Trophoblast cell (in vitro differentiated cells and primary cell): ENCODE data around the gene NUP205.

ENCODE experiments used
- DNase-seq, 2 donors: peaks; one replicate each; pipeline ENCODE4 v3.0.0-alpha.2; 2016
- H2AFZ ChIP-seq: 2 replicates; pipeline ENCODE4 v1.6.1; 2013; ENCODE audit warnings: low read length, moderate library complexity, mild to moderate bottlenecking; ENCODE audit not compliant: insufficient read depth, poor library complexity
- H2AK5ac ChIP-seq: 2 replicates; pipeline ENCODE4 v1.6.1; 2013; ENCODE audit warnings: mild to moderate bottlenecking, low read length
- H2BK120ac ChIP-seq: 2 replicates; pipeline ENCODE4 v1.6.1; 2013; ENCODE audit warnings: low read length, mild to moderate bottlenecking, moderate library complexity; ENCODE audit not compliant: insufficient read depth, poor library complexity
- H2BK12ac ChIP-seq: 2 replicates; pipeline ENCODE4 v1.6.1; 2013; ENCODE audit warnings: mild to moderate bottlenecking, low read length, moderate library complexity
- H2BK5ac ChIP-seq: 2 replicates; pipeline ENCODE4 v1.6.1; 2013; ENCODE audit warnings: low read length, low read depth, moderate library complexity, mild to moderate bottlenecking; ENCODE audit not compliant: poor library complexity
- H3K14ac ChIP-seq: 2 replicates; pipeline ENCODE4 v1.6.1; 2013; ENCODE audit warnings: mild to moderate bottlenecking, low read length
- H3K18ac ChIP-seq: 2 replicates; pipeline ENCODE4 v1.6.1; 2013; ENCODE audit warnings: mild to moderate bottlenecking, low read length
- H3K23ac ChIP-seq: 2 replicates; pipeline ENCODE4 v1.6.1; 2013; ENCODE audit warnings: low read length
- H3K27ac ChIP-seq: 2 replicates; pipeline ENCODE4 v1.5.1; 2013; ENCODE audit warnings: low read depth, mild to moderate bottlenecking, inconsistent platforms, low read length, moderate library complexity
- H3K27me3 ChIP-seq: 2 replicates; pipeline ENCODE4 v1.6.1; 2013; ENCODE audit warnings: inconsistent platforms, mild to moderate bottlenecking, low read length, moderate library complexity; ENCODE audit not compliant: insufficient read depth
- H3K36me3 ChIP-seq, 2 experiments: 1 replicate in 1 of 2; 2 replicates in 1 of 2; pipeline ENCODE4 v1.6.1; 2013; ENCODE audit warnings: low read length in 2 of 2, mild to moderate bottlenecking in 2 of 2, moderate library complexity in 1 of 2; ENCODE audit not compliant: insufficient read depth in 2 of 2, control insufficient read depth in 1 of 2
- H3K4ac ChIP-seq: 2 replicates; pipeline ENCODE4 v1.6.1; 2013; ENCODE audit warnings: low read depth, mild to moderate bottlenecking, low read length, moderate library complexity
- H3K4me1 ChIP-seq, 2 experiments: 1 replicate in 1 of 2; 2 replicates in 1 of 2; pipeline ENCODE4 v1.6.1; 2013; ENCODE audit warnings: low read length in 2 of 2, mild to moderate bottlenecking in 2 of 2, moderate library complexity in 1 of 2; ENCODE audit not compliant: insufficient read depth in 2 of 2, control insufficient read depth in 1 of 2
- H3K4me2 ChIP-seq: 2 replicates; pipeline ENCODE4 v1.6.1; 2013; ENCODE audit warnings: inconsistent platforms, mild to moderate bottlenecking, low read length, moderate library complexity
- H3K4me3 ChIP-seq: 2 replicates; pipeline ENCODE4 v1.5.1; 2013; ENCODE audit warnings: mild to moderate bottlenecking, low read depth, low read length, inconsistent platforms
- H3K79me1 ChIP-seq: one replicate; pipeline ENCODE4 v1.6.1; 2013; ENCODE audit warnings: low read length
- H3K79me2 ChIP-seq: 2 replicates; pipeline ENCODE4 v1.6.1; 2013; ENCODE audit warnings: low read length, mild to moderate bottlenecking; ENCODE audit not compliant: control insufficient read depth, insufficient read depth, poor library complexity
- H3K9ac ChIP-seq: 2 replicates; pipeline ENCODE4 v1.6.1; 2013; ENCODE audit warnings: mild to moderate bottlenecking, low read length
- H3K9me3 ChIP-seq: 2 replicates; pipeline ENCODE4 v1.6.1; 2013; ENCODE audit warnings: low read depth, mild to moderate bottlenecking, control low read depth, inconsistent platforms, low read length; ENCODE audit not compliant: insufficient read depth
- H4K12ac ChIP-seq: 2 replicates; pipeline ENCODE4 v1.6.1; 2013; ENCODE audit warnings: low read depth, mild to moderate bottlenecking, low read length, moderate library complexity
- H4K8ac ChIP-seq: 2 replicates; pipeline ENCODE4 v1.6.1; 2013; ENCODE audit warnings: low read depth, mild to moderate bottlenecking, low read length, moderate library complexity
- H4K91ac ChIP-seq: one replicate; pipeline ENCODE4 v1.6.1; 2013; ENCODE audit warnings: low read depth, mild to moderate bottlenecking, low read length, moderate library complexity
- WGBS: extraction: QIAGEN DNeasy Blood & Tissue Kit; methylation state at CpG from one replicate; pipeline ENCODE4 v1.1.7; 2013; ENCODE audit warnings: missing lambda C conversion rate; ENCODE audit not compliant: insufficient read length, insufficient coverage; ENCODE audit errors: extremely low coverage; 5-methylcytosine and 5-hydroxymethylcytosine counted together

Gene NUP205

GRCh38 chr7:135650831-135651573 is 93.3 kb downstream of the NUP205 start:
- no peak overlapping the region for H4K8ac ChIP-seq
- H3K27ac ChIP-seq = no peak overlapping the region
- no peak overlapping the region for H4K91ac ChIP-seq
- no CpG with 5 or more reads among the region's 15 CpGs for WGBS
- H2AK5ac ChIP-seq = no peak overlapping the region
- no peak overlapping the region for H3K14ac ChIP-seq
- H3K18ac ChIP-seq = no peak overlapping the region
- no peaks in the 10 kb centered on the region for H3K27me3 ChIP-seq
- H2BK120ac ChIP-seq = no peak overlapping the region
- H3K79me1 ChIP-seq = no peaks in the 10 kb centered on the region
- H3K9me3 ChIP-seq = no peaks in the 10 kb centered on the region
- H2AFZ ChIP-seq = no peak overlapping the region
- H3K4me2 ChIP-seq = peak overlapping the region; percentile 23
- H3K4ac ChIP-seq = no peak overlapping the region
- H3K23ac ChIP-seq = no peak overlapping the region
- no peak overlapping the region for H4K12ac ChIP-seq
- DNase-seq = peak; percentile 47 to 52
- no peak overlapping the region for H3K4me3 ChIP-seq
- H3K4me1 ChIP-seq = peaks cover 3 to 7% of the 10 kb centered on the region in 2 experiments
- H3K9ac ChIP-seq = no peak overlapping the region
- H2BK5ac ChIP-seq = no peak overlapping the region
- peaks cover 3 to 7% of the 10 kb centered on the region in 2 experiments for H3K36me3 ChIP-seq
- no peaks in the 10 kb centered on the region for H3K79me2 ChIP-seq
- no peak overlapping the region for H2BK12ac ChIP-seq

- no peak overlapping the region for H4K8ac ChIP-seq
- H4K12ac ChIP-seq = no peak overlapping the region
- no peak overlapping the region for H2BK120ac ChIP-seq
- no peak overlapping the region for H3K14ac ChIP-seq
- H3K23ac ChIP-seq = no peak overlapping the region
- no peak overlapping the region for H4K91ac ChIP-seq
- H3K79me2 ChIP-seq = no peaks in the 10 kb centered on the region
- no peak overlapping the region for H3K27ac ChIP-seq
- no peak overlapping the region for H3K4me2 ChIP-seq
- peaks cover 3 to 7% of the 10 kb centered on the region in 2 experiments for H3K4me1 ChIP-seq
- H2AFZ ChIP-seq = no peak overlapping the region
- H3K79me1 ChIP-seq = no peaks in the 10 kb centered on the region
- no peak overlapping the region for H3K9ac ChIP-seq
- H2BK12ac ChIP-seq = no peak overlapping the region
- H3K4me3 ChIP-seq = no peak overlapping the region
- H3K18ac ChIP-seq = no peak overlapping the region
- no peaks in the 10 kb centered on the region for H3K9me3 ChIP-seq
- no peak overlapping the region for H2BK5ac ChIP-seq
- H3K4ac ChIP-seq = no peak overlapping the region
- no peak for DNase-seq
- H2AK5ac ChIP-seq = no peak overlapping the region
- no peaks in the 10 kb centered on the region for H3K27me3 ChIP-seq
- no peaks in the 10 kb centered on the region for H3K36me3 ChIP-seq
- no CpG with 5 or more reads among the region's 12 CpGs for WGBS
These were observed 95.8 kb downstream of the NUP205 start for GRCh38 chr7:135653340-135654080.

DNA sequence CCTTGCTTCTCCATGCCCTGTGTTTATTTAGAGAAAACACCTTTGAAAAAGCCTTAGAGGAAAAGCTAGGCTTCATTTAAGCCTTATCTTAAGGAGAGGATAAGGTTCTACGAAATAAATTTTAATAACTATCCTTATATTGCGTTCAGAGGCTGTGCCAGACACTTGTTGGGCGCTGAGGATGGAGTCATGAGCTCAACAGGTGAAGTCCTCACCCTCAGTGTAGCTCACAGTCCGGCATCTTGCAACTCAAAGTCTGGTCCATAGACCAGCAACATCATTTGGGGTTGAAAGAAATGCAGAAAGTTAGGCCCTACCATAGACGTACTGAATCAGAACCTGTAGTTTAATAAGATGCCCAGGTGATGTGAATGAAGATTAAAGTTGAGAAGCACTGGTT is 100.8 kb downstream of the NUP205 start:
- Histone ChIP-seq H2AK5ac (no peak overlapping the region), H3K79me2 (peaks cover 9% of the 10 kb centered on the region), H4K12ac (no peak overlapping the region), H3K23ac (no peak overlapping the region), H2AFZ (no peak overlapping the region), H3K4me3 (no peak overlapping the region), H3K4ac (no peak overlapping the region), H2BK12ac (no peak overlapping the region), H3K79me1 (peaks cover 9% of the 10 kb centered on the region), H2BK5ac (no peak overlapping the region), H3K4me1 (peaks cover 0 to 2% of the 10 kb centered on the region in 2 experiments), H2BK120ac (no peak overlapping the region), H3K27me3 (no peaks in the 10 kb centered on the region), H4K8ac (no peak overlapping the region), H3K9ac (no peak overlapping the region), H3K36me3 (no peaks in the 10 kb centered on the region), H3K27ac (no peak overlapping the region), H3K14ac (no peak overlapping the region), H3K4me2 (no peak overlapping the region), H3K9me3 (no peaks in the 10 kb centered on the region), H4K91ac (no peak overlapping the region), H3K18ac (no peak overlapping the region)
- no CpG with 5 or more reads among the region's 5 CpGs for WGBS
- no peak for DNase-seq

- Histone ChIP-seq H3K18ac (no peak overlapping the region), H4K91ac (no peak overlapping the region), H3K36me3 (no peaks in the 10 kb centered on the region), H4K8ac (no peak overlapping the region), H3K4ac (no peak overlapping the region), H3K4me1 (peaks cover 0 to 2% of the 10 kb centered on the region in 2 experiments), H3K4me3 (no peak overlapping the region), H3K27ac (no peak overlapping the region), H3K23ac (no peak overlapping the region), H3K14ac (no peak overlapping the region), H4K12ac (no peak overlapping the region), H2AK5ac (no peak overlapping the region), H2AFZ (no peak overlapping the region), H3K9me3 (no peaks in the 10 kb centered on the region), H3K9ac (no peak overlapping the region), H3K79me2 (peaks cover 11% of the 10 kb centered on the region), H2BK5ac (no peak overlapping the region), H3K4me2 (no peak overlapping the region), H3K27me3 (no peaks in the 10 kb centered on the region), H2BK12ac (no peak overlapping the region), H2BK120ac (no peak overlapping the region), H3K79me1 (peaks cover 9% of the 10 kb centered on the region)
- DNase-seq = no peak
- WGBS = no CpG with 5 or more reads among the region's 9 CpGs
These were observed 101.6 kb downstream of the NUP205 start for GRCh38 chr7:135659159-135659846.
